NCI-H1092 treated with DMSO at 0.1 percent for 48 hours (cell line): ENCODE data around the gene TLE3.

ENCODE experiments used
- DNase-seq: peaks from one replicate; lab custom pipeline; 2025; lab: John Stamatoyannopoulos, UW

Gene TLE3

GRCh38 chr15:70083418-70083817 lies 14.3 kb downstream of the TLE3 start:
- DNase-seq: no peak

- DNase-seq: no peak
These were observed 15.3 kb downstream of the TLE3 start for GRCh38 chr15:70082281-70082900.

- no peak for DNase-seq
These were observed 16.1 kb downstream of the TLE3 start for GRCh38 chr15:70081612-70082011.

- DNase-seq: no peak
These were observed 17.4 kb downstream of the TLE3 start for GRCh38 chr15:70080347-70080746.

GRCh38 chr15:70079888-70080287 lies 17.8 kb downstream of the TLE3 start:
- no peak for DNase-seq

GRCh38 chr15:70078578-70079417 lies 18.9 kb downstream of the TLE3 start:
- no peak for DNase-seq

- DNase-seq: no peak
These were observed 20.2 kb downstream of the TLE3 start for GRCh38 chr15:70077188-70078147.

GRCh38 chr15:70074380-70074779 lies 23.3 kb downstream of the TLE3 start:
- no peak for DNase-seq

- DNase-seq: no peak
These were observed 25.2 kb downstream of the TLE3 start for GRCh38 chr15:70072479-70072878.

GRCh38 chr15:70071799-70072198 lies 25.9 kb downstream of the TLE3 start:
- no peak for DNase-seq

GRCh38 chr15:70069716-70070115 lies 28.0 kb downstream of the TLE3 start:
- DNase-seq: no peak

- no peak for DNase-seq
These were observed 28.7 kb downstream of the TLE3 start for GRCh38 chr15:70068783-70069565.

GRCh38 chr15:70067681-70068080 lies 30.0 kb downstream of the TLE3 start:
- no peak for DNase-seq

GRCh38 chr15:70067011-70067410 lies 30.7 kb downstream of the TLE3 start:
- DNase-seq: no peak

- DNase-seq: no peak
These were observed 31.3 kb downstream of the TLE3 start for GRCh38 chr15:70066447-70066846.

- DNase-seq: no peak
These were observed 31.7 kb downstream of the TLE3 start for GRCh38 chr15:70066004-70066403.

- no peak for DNase-seq
These were observed 32.6 kb downstream of the TLE3 start for GRCh38 chr15:70065006-70065722.

GRCh38 chr15:70064441-70064840 lies 33.3 kb downstream of the TLE3 start:
- no peak for DNase-seq

- DNase-seq: no peak
These were observed 33.7 kb downstream of the TLE3 start for GRCh38 chr15:70063980-70064379.

GRCh38 chr15:70063261-70063925 lies 34.3 kb downstream of the TLE3 start:
- DNase-seq: no peak
